ENCODE measurements around the gene S100PBP.

S100PBP gene

DNA sequence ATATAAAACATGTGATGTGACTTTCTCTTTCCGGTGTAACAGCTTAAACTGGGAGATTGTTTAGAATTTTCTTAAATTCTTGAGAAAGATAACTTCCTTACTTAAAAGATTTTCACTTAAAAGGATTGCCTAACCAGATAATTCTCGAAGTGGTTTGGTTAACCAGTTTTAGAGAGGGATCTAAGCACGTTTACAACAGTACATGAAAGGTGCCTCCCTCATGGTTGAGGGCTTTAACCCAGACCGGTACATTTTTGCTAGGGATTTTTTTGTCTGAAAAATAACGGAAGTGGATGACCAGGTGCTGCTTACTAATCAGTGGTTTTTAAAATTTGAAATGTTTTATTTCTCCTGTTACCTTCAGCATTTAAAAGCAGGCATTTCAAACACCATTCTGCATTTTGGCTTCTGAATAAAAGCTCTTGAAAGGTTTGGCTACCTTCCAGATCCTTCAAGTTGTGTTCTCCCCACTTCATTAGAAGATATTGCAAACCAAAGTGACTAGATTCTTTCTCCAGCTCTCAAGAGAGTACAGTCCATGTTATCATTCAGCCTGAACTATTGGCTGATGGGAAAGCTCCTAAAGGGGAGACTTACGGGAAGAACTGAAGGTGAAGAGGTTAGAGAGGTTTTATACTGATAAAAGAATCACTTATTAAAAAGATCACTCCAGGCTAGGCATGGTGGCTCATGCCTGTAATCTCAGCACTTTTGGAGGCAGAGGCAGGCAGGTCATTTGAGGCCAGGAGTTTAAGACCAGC, 12.8 kb downstream of the S100PBP start:
- DNase-seq (ENCODE audit: low read depth): no peak

DNA sequence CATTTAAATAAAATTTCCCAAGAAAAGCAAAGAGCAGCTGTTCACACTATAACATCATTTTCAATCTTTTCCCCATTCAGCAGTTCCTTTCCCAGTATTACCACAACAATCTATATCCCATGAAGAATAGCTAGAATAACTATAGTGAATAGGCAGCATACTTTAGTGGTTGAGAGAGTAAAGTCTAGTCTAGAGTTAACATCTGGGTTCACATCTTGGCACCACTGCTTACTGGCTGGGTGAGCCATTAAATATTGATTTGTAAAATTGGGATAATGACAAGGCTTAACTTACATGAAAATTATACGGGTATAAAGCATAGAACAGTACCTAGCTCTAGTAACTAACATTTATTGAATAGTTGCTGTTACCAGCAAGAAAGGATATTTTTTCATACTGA, 14.4 kb downstream of the S100PBP start:
- no peak for DNase-seq (ENCODE audit: low read depth)

DNA sequence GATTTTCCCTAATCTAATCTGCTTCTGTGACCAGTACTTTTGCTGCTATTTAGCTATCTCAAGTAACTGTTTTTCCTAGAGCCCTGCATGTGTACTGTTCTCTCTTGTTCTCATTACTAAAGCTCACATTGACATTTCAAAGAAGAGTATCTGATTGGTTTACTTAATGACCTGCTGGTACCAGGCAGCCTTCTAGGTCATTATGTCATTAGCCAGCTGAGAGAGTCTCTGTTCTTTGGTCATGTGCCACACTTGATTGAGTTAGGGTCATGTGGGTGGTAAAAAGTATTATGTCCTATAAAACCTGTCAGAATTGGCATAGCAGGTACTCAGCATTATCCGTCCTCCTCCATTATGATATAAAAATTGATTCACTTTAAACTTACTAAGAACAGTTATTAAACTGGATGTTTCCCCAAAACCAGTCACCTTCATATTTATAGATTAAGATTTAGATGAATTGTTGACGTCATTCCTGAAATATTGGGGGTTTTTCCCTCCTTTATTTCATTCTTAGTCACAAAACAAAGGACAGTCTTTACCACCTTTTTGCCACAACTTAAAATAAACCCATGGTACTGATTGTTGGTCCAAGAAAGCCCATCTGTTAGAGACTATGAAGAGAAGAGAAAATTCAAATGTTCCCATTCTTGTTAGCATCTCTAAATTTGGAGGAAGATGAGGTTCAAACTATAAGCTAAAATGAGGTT, 31.1 kb downstream of the S100PBP start:
- DNase-seq (ENCODE audit: low read depth): no peak

DNA sequence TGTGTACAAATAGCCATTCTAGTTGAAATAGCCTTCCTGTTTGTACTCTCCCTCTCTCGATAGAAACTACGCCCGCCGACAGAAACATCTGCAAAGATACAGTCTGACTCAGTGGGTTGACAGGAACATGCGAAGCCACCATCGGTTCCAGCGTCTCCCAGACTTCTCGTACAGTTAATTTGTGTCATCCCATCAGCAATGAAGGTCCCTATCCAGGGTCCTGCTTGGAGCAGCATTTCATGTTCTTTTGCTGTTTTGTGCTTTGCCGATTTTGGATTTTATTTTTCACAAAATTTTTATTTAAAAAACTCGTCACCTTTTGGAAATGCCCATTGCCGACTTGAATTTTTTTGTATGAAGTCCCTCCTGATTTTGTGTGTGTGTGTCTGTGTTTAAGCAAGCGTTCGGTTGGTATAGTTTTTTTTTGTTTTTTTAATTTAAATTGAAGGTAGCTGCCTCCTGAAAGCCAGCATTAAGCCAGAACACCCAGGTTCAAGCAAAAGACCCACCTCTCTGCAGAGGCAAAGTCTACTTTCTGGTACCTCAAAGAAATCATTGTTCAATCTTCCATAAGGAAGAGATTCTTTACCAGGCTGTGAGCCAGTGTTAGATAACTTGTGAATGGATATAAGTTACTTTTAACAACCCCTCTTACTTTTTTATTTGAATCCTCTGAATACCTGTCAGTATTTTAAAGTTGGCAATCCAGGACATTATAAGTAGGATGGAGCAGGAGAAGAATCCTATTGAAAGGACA, 38.6 kb downstream of the S100PBP start:
- DNase-seq (ENCODE audit: low read depth): no peak

DNA sequence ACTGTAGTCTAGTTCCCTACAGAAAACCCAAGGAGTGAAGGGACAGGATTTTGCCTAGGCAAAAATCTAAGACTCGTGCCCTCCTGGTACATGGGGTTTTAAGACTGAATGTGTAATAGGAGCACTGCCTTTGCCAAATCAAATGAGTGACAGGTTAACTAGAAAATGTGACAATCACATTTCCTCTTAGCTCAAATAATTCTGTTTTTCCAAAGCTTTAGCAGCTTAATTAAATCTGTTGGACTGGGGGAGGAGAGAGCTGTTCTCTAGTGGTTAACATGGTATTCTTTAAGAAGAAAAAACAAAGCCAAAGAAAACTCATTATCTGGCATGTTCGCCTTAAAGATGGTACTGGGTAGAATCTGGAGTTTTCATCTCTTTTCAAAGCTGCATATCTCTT, 40.7 kb downstream of the S100PBP start:
- no peak for DNase-seq (ENCODE audit: low read depth)

DNA sequence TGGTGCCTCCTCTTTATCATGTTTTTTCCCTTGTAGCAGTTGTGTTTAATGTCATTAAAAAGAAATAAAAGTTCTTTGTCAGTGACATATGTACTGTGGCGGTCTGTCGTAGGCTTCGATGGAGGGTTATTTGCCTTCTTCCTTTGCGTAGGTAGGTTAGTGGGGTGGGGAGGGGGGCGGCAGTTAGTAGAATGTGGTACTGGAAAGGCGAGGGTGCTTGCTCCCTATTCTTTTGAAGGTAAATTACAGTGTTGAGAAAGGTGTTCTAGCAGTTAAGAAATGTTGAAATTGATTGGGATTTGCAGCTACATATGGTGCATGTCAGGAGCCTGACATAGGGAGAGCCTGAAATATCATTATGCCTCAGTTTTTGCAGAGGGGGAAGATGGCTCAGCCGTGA, 41.3 kb downstream of the S100PBP start:
- no peak for DNase-seq (ENCODE audit: low read depth)

DNA sequence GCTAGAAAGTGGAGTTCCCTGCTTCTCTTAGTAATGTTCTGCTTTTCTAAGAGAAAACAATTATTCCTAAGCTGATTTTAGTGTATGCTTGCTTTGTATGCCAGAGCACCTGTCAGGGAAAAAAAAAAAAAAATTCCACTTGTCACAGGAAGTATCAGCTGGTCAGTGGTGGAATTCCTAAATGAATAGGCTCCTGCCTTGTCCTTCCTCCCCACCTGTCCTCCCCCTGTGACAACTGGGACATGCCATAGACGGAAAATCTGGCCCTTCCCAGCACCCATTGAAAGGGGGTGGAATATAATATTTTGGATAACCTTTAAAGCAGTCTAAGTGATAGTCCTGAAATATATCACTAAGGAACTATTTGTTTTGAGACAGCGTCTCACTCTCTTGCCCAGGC, 42.5 kb downstream of the S100PBP start:
- no peak for DNase-seq (ENCODE audit: low read depth)

DNA sequence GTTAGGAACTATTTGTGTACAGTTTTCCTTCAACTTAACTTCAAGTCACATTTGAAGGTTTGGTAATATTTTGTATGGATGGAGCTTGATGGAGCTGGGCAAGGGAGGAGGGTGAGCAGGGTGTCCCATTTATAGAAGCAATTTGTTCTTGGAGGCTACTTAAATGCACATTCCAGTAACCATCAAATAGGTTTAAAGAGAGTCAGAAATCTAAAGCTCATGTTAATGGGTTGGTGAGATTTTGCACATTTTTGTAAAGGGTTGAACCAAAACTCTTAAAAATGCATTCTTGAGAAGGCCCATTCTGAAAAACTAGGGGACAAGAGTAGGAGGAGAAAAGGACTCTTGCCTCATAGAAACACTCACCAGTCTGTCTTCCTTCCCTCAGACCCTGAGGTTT, 43.1 kb downstream of the S100PBP start:
- no peak for DNase-seq (ENCODE audit: low read depth)

DNA sequence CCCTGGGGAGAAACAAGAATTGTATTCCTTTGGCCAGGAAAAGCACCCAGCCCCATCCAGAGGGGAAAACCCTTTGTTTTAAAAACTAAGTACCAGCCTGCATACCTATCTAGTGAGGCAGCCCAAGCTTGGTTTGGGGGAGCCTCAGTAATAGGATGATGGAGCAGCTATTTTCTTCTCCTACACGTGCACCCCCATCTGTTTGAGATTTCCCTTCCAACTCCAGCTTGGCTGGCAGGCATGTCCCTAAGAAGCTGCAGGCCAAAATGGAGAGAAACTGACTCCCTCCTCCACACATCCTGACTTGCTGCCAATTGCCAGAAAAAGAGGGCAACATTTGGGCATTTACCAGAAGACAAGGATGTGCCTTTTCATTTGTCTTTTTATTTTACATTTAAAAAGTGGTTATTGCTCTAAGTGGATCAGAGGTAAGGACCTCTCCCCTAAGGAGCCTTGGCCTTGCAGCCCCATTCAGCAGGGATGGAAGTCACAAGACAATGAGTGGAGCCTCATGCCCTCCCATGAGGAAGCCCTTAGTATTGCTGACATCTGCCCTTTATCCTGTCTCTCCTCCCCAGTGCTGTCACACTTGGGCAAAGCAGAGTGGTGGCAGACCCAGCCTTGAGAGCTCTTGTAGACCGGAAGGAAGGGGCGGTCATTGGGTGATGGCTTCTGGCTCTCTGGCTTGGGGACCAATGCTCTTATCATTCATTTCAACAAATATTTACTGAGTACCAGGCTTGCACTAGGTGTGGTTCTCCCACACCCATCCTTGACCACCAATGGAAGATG, 44.6 kb downstream of the S100PBP start:
- DNase-seq (ENCODE audit: low read depth): no peak

DNA sequence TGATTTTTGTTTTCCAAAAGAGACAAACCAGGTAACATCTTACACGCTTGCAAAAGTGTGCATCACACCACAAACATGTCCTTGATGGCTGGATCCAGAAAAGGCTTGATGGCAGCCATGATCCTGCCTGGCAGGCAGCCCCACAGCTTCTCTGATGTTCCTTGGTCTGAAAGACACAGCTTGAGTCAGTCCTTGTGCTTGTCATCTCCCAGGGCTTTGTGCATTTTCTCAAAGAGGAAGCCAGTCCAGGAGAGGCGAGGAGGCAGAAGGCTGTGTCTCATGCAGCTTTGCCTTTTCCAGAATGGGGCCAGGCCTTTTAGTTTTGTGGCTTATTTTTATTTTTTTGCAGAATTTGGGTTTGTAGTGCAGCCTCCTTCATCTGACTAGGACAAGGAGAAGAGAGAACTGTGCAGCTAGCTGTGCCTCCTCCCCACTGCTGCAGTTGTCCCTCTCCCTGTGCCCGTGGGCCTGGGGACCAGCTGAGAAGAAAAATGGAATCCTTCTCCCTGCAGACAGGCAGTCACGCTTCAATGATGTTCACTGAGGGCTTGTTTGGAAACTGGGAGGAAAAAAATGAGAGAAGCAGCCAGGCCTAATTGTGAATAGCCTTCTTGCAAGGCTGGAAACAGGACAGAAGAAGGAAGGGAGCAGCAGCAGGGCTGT, 45.9 kb downstream of the S100PBP start:
- DNase-seq (ENCODE audit: low read depth): no peak

DNA sequence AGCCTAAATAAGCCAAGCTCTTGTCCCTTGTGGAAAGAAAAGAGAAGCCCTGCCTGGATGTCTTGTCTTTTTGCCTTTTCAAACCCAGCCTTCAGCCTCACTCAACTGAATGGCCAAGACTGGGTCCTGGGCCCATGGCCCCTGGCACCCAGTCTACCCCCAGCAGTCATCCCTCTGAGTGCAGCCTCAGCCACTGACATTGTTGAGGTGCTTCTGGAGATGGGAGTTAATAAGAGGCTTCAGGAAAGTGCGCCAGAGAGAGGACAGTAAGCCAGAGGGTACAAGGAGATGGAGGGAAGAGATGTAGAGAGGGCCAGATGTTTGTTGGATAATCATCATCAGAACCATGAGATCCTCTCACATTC, 46.4 kb downstream of the S100PBP start:
- DNase-seq (ENCODE audit: low read depth): no peak

DNA sequence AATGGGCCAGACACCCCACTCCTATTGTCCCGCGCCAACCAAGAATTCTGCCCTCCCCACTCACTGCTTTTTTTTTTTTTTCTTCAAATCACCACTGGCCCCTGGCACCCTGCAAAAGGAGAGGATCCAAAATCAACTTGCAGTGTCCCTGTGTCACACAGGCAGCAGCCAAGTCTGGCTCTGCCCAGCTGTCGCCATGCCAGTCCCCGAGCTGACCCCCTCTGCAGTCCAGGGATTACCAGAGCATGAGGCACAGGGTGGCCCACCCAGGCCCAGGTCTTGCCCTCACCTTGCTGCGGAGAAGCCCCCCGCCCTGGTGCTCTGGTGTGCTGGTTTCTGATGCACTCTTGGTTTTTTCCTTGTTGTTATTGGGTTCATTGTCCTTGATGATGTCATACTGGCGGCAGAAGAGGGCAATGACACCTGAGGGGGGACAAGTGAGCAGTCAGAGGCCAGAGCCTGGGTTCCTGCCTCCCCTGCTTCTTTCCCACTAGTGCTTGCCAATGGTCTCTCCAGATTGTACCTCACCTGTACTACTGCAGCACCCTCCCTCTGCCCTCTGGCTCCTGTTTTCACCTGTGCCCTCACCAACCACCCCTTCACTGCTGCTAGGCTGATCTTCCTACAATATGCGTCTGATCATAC, 47.0 kb downstream of the S100PBP start:
- no peak for DNase-seq (ENCODE audit: low read depth)

DNA sequence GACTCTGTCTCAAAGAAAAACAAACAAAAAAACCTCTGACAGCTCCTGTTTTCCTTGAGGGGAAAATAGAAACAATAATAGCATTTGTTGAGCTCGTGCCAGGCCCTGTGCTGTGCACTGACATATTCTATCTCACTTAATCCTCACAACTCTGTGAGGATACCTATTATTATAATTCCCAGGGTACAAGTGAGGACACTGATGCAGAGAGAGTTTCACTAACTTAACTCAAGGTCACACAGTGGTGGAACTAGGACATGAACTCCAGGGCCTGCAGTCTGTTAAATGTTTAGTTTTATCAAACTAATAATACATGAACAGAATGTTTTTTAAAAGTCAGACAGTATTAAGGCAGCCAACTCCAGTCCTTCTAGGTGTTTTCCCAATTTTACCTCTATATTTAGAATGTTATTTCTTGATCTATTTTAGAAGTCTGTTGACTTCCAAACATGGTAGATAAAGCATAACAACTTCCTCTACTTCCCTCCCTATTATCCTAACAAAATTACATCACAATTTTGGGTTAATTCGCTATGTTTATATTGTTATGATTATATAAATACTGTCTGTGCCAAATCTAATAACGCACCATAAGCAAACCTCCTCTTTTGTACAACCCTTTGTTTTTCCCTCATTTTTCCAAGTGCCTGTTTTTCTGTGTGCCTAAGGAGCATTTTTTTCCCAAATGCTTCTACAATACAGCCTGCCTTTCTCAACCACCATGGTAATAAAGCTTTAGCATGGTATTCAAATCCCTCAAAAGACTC, 48.4 kb downstream of the S100PBP start:
- no peak for DNase-seq (ENCODE audit: low read depth)

DNA sequence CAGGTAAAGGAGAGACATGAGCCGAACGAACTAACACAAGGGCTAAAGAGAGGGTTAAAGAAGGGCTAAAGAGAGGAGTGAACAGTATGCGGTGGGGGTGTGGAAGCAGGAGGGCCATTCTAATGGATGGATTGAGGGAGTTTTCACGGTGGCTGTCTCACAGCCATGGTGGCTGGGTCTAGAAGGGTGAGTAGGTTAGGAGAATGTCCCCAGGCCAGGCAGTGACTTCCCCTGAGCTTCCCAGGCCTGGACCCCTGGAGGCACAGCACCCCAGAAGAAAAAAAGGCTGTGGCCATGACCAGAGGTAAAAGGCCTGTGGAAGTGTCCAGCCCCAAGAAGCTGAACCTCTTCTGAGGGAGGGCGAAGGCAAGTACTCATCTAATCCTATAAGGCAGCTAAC, 49.7 kb downstream of the S100PBP start:
- DNase-seq (ENCODE audit: low read depth): no peak

DNA sequence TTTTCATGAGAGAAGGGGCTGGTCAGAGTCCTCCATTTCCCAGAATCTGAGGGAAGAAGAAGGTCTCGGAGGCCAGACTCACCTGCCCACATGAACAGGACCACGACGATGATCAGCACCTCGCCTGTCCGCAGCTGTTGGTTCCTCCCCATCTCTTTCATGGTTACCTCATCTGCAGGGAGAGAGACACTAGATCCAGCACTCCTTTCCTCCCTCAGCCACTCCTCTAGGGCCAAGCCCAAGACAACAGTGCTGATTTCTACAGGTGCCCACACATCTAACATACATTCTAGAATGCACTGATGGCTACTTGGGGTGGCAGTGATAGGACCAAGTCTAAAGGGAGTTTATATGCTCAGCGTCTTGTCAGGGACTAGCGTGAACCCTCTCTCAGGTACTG, 50.2 kb downstream of the S100PBP start:
- no peak for DNase-seq (ENCODE audit: low read depth)

DNA sequence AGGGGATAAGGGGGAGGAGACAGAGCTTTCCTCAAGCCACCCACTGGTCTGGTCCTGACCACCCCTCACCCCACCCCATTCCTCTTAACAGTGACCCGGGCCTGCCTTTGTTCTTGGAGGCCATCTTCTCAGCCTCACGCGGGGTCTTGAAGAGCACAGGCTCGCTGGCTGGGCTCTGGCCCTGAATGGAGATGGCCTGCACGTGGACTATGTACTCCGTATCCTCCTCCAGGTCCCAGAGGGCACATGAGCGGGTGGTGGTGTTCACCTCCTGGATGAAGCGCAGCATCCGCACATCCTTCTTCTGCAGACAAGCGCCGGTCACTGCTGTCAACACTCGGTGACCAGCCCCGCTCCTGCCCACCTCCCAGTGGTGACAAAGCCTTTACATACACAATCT, 50.6 kb downstream of the S100PBP start:
- DNase-seq (ENCODE audit: low read depth): no peak

DNA sequence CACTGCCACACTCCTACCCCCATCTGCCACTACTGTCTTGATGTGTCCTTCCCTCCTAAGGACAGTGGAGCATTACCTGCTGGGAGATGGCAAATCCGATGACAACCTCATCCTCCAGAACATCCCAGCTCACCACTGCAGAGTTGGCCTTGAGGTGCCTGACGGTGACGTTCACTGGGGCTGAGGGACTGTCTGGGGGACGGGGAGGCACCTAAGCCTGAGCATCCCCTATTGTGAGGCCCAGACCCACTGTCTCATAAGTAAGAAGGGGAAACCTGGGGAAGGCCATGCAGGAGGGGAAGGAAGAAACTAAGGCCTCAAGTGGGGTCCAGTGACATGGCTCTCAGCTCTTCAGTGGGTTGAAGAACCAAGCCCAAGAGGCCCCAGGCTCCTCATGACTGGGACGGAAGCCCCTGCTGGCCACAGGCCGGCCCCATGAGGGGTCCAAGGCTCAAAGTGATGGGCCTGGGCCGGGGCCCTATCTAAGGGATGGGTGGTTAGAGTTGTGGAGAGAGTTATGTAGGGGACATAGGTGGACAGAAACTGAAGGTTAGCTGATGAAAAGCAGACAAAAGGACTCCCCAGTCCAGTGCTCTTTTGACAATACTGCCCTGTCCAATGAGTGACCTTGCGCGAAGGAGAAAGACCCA, 51.5 kb downstream of the S100PBP start:
- DNase-seq (ENCODE audit: low read depth): no peak

DNA sequence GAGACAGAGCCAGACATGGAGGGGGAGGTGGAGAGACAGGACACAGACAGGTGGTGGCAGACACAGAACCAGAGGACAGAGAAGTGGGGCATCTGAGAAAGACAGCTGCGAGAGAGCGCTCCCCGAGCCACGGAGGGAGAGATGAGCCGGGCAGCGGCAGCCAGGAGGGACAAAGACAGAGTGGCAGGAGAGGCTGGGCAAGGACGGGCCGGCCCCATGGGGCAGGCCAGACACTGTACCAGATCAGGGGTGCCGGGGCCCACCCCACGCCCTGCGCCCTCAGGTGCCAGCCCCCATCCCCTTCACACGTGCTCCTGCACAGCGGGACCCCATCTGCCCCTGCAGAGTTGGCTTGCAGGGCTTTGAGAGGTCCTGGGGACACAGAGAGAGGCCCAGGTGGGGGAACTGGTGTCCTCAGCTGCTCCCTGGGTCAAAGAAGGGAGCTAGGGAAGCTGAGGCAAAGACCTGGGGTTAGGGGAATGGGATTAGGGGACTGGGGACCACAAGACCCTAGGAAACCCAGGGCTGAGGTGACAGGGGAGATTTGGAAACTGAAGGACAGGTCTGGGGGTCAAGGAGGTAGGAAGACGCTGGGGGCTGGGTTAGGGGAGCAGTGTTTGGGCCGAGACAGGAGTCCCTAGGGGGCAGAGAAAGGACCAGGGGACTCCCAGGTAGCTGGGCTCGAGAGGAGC, 52.6 kb downstream of the S100PBP start:
- no peak for DNase-seq (ENCODE audit: low read depth)

DNA sequence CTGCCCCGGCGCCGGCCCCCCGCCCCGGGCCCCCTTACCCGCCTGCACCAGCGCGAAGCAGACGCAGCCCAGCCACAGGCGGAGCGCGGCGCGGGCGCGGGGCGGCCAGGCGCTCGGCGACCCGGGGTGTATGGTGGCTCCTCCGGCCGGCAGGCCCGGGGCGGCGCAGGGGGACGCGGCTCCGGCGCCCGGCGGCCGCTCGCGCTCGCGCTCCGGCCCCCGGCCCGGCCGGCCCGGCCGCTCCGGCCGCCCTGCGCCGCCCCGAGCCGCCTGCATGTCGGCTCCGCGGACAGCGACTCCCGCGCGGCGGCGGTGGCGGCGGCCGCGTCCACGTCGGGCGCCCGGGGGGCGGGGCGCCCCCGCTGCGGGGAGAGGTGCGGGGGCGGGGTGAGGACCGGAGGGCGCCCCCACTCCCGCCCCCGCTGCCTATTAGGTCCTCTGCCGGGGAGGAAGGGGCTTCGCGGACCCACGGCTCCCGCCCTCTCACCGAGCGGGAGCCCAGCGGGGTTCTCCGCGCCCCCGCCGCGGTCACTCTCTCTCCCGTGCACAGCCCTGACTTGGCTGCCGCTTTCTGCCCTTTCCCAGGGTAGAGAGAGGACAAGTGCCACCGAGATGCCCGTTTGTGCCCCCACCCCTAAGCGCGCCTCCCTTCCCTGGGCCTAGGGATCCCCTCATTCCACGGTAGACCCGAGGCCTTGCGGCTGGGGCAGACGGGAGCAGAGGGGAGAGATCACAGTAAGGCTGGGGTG, 53.3 kb downstream of the S100PBP start, which contains the start of gene FNDC5:
Gene FNDC5 (minus strand): TSS at position 298 of the 749 bp plus-strand sequence.
- no peak for DNase-seq (ENCODE audit: low read depth)

Measured in stimulated activated CD8-positive, alpha-beta memory T cell treated with anti-CD3 and anti-CD28 coated beads, Interleukin-15, amount 100 ng/mL, for 24 hours (primary cell).